ENCODE measurements around the gene DHRS13.

- TF ChIP-seq CTCF (IDR thresholded peaks at IDR 0.05): no peak
- TF ChIP-seq POLR2A (IDR thresholded peaks at IDR 0.05): no peak
These were observed 29.0 kb downstream of the DHRS13 start for GRCh38 chr17:28873839-28874238.

All from sigmoid colon (tissue), 3 donors.